Skeletal muscle tissue (tissue), 4 donors: ENCODE data around the gene MAGI2. TPM values are rescaled to one million over a fixed set of nuclear protein-coding genes. Genes with fewer than 3 reads are reported as not detected.

ENCODE experiments used
- H3K27ac ChIP-seq: one replicate; pipeline ENCODE4 v1.7.0; 2013; ENCODE audit warnings: mild to moderate bottlenecking, low read depth, low read length, inconsistent platforms
- H3K27me3 ChIP-seq, 3 donors: one replicate each; pipeline ENCODE4 v1.7.0; 2013; ENCODE audit warnings: low read length in 3 of 3; ENCODE audit not compliant: control insufficient read depth in 3 of 3, insufficient read depth in 3 of 3
- H3K36me3 ChIP-seq, 3 donors: one replicate each; pipeline ENCODE4 v1.7.0; 2013; ENCODE audit warnings: low read length in 3 of 3; ENCODE audit not compliant: control insufficient read depth in 3 of 3, insufficient read depth in 3 of 3
- H3K4me1 ChIP-seq, 3 donors: one replicate each; pipeline ENCODE4 v1.7.0; 2013; ENCODE audit warnings: low read length in 3 of 3, mild to moderate bottlenecking in 3 of 3; ENCODE audit not compliant: control insufficient read depth in 3 of 3, insufficient read depth in 3 of 3
- H3K4me3 ChIP-seq, 3 donors: one replicate each; pipeline ENCODE4 v1.7.0; 2013; ENCODE audit warnings: low read length in 3 of 3
- H3K9ac ChIP-seq, 3 donors: one replicate each; pipeline ENCODE4 v1.7.0; 2013; ENCODE audit warnings: low read length in 3 of 3, mild to moderate bottlenecking in 3 of 3, moderate library complexity in 2 of 3, low read depth in 1 of 3
- H3K9me3 ChIP-seq, 3 donors: one replicate each; pipeline ENCODE4 v1.7.0; 2013; ENCODE audit warnings: low read length in 3 of 3; ENCODE audit not compliant: control insufficient read depth in 3 of 3
- total RNA-seq: library from RNA; depleted of rRNA; stranded (reverse); fragments of >200 nt; gene quantifications from one replicate; pipeline ENCODE4 v1.2.3, GENCODE V29; 2014
- donor health status: Osteomylitis.

The MAGI2 gene
- total RNA-seq, 1 donor from 2014 or later, result 4.2 TPM

DNA sequence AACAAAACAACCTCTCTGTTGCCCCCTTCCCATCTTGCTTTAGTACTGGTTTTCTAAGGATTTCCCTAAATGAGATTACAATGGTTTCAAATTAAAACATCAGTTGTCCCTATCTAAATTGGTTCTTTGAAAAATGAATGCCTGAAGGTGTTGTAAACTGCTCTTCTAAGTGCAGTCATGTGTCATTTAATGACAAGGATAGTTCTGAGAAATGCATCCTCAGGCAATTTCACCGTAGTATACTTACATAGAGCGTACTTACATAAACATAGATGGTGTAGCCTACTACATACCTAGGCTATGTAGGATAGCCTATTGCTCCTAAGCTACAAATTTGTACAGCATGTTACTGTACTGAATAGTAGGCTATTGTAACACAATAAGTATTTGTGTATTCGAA is 278.1 kb downstream of the MAGI2 start:
- no peak overlapping the region for H3K9ac ChIP-seq
- H3K27ac ChIP-seq, result no peak overlapping the region
- H3K4me1 ChIP-seq, result no peaks in the 10 kb centered on the region
- H3K9me3 ChIP-seq, result no peaks in the 10 kb centered on the region
- H3K4me3 ChIP-seq, result no peak overlapping the region
- no peaks in the 10 kb centered on the region for H3K36me3 ChIP-seq
- H3K27me3 ChIP-seq, result no peaks in the 10 kb centered on the region

DNA sequence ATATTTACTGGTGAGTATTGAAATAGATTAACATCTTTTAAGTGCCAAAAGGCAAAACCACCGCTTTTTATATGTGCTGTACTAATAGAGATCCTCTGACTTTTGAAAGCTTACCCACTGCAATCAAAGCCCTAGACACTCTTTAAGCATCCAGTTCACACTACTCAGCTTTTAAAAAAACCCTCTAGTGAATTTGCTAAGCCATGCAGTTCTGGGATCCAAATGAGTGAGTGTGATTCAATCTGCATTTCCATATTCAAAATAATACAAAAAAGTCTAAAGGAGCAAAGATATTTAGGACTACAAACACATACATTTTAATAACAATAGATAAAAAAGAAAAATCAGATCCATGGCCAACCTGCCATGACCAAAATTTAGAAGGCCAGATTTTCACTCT is 288.2 kb downstream of the MAGI2 start:
- no peaks in the 10 kb centered on the region for H3K9me3 ChIP-seq
- H3K27ac ChIP-seq, result no peak overlapping the region

DNA sequence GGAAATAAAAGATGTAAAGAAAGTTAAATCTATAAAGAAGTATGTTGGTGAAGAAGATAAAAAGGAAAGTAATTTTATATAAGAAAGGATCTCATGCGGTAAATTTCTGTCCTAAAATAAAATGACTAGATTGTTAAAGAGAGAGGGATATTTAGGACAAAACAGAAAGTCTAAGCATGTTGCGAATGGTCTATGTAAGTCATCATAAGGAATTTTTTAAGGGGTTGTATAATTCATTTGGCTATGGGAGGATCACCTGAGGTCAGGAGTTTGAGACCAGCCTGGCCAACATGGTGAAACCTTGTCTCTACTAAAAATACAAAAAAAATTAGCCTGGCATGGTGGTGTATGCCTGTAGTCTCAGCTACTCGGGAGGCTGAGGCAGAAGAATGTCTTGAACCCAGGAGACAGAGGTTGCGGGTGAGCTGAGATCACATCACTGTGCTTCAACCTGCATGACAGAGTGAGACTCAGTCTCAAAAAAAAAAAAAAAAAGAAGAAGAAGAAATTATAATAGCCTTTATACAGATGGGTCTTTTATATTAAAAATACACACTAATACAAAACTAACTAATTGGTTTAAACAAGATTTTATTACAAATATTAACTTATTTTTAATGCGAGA is 294.3 kb downstream of the MAGI2 start:
- Histone ChIP-seq H3K27ac (no peak overlapping the region), H3K4me3 (no peak overlapping the region), H3K9me3 (no peaks in the 10 kb centered on the region), H3K9ac (no peak overlapping the region), H3K4me1 (no peaks in the 10 kb centered on the region), H3K36me3 (no peaks in the 10 kb centered on the region), H3K27me3 (no peaks in the 10 kb centered on the region)

More for the DNA sequence above, 288.2 kb downstream of the MAGI2 start:
- Histone ChIP-seq H3K27me3 (no peaks in the 10 kb centered on the region), H3K9ac (no peak overlapping the region), H3K36me3 (no peaks in the 10 kb centered on the region), H3K4me1 (no peaks in the 10 kb centered on the region), H3K4me3 (no peak overlapping the region)

DNA sequence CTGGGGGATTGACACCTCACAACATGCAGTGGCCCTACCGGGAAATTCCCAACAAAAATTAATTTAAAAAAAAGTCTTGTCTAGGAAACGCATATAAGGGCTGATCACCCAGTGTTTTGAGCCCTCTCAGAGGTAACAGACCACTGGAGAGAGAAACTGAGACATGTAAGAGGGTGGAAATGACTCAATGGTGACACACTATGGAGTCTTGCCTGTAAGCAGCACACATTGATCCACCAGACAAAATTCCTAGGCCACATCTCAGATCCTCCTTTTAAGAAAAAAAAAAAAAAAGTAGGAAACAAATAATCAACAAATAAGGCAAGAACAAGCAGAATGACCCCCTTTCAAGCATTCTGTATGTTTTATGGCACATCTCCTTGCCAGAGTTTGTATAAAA is 296.2 kb downstream of the MAGI2 start:
- no peak overlapping the region for H3K4me3 ChIP-seq
- H3K9ac ChIP-seq, result no peak overlapping the region
- H3K4me1 ChIP-seq, result no peaks in the 10 kb centered on the region
- H3K36me3 ChIP-seq, result no peaks in the 10 kb centered on the region
- no peaks in the 10 kb centered on the region for H3K9me3 ChIP-seq
- H3K27me3 ChIP-seq, result no peaks in the 10 kb centered on the region
- no peak overlapping the region for H3K27ac ChIP-seq

DNA sequence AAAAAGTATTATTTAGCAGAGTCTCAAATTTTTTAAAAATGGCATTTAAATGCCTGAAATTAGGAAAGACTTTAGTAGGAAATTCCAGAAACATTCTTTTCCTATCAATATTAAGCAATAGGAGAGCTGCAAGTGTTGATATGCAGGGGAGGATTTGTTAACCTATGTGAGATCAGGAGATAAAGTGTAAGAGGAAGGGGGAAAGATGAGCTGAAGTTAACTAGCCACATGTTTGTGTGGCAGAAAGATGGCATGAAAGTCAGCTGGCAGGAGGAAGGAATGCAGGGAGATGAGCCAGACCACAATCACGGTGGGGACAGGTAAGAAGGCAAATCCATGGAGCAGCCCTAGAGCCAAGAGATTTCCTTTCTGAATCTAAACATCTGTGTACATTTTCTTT is 303.6 kb downstream of the MAGI2 start:
- no peak overlapping the region for H3K9ac ChIP-seq

DNA sequence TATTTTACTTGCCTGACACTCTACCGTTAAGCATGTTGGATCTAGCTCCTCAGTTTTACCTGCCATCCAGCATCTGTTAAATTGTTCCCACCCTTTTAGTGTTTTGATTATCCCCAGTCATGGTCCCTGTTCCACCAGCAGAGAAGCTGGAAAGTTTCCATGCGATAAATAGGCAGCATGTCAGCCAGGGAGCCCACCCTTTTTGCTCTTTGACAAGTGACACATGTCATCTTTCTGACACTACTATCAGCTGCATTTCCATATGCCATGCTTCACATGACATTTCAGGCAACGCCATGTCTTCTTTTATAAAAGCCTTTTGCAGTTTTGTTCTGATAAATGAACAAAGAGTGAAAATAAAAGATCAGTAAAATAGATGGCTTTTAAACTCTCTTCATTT is 310.8 kb downstream of the MAGI2 start:
- Histone ChIP-seq H3K4me3 (no peak overlapping the region), H3K9me3 (no peaks in the 10 kb centered on the region), H3K9ac (no peak overlapping the region), H3K27me3 (no peaks in the 10 kb centered on the region), H3K4me1 (no peaks in the 10 kb centered on the region), H3K36me3 (no peaks in the 10 kb centered on the region), H3K27ac (no peak overlapping the region)

More for the DNA sequence above, 303.6 kb downstream of the MAGI2 start:
- H3K4me3 ChIP-seq, result no peak overlapping the region
- no peak overlapping the region for H3K27ac ChIP-seq
- H3K9me3 ChIP-seq, result no peaks in the 10 kb centered on the region
- no peaks in the 10 kb centered on the region for H3K27me3 ChIP-seq
- no peaks in the 10 kb centered on the region for H3K4me1 ChIP-seq
- H3K36me3 ChIP-seq, result no peaks in the 10 kb centered on the region

DNA sequence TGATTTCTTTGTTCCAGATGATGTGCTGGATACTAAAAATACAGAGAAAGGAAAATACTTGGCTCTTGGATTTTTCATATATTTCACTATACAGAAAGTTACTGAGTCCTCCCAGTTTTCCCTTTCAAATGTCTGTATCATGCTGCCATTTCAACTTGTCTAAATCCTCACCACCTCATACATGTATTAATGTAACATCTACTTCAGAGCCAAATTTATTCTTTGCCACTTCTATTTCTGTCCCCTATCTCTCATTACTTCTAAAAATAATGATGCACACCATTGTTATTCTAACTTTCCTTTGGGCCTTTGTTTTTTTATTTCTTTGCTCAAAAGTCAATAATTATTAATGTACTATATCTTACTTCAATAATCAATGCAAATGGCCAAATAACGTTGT is 312.2 kb downstream of the MAGI2 start:
- H3K27me3 ChIP-seq, result no peaks in the 10 kb centered on the region
- H3K9ac ChIP-seq, result no peak overlapping the region
- no peaks in the 10 kb centered on the region for H3K36me3 ChIP-seq
- no peak overlapping the region for H3K4me3 ChIP-seq
- no peaks in the 10 kb centered on the region for H3K4me1 ChIP-seq
- H3K27ac ChIP-seq, result no peak overlapping the region
- no peaks in the 10 kb centered on the region for H3K9me3 ChIP-seq

DNA sequence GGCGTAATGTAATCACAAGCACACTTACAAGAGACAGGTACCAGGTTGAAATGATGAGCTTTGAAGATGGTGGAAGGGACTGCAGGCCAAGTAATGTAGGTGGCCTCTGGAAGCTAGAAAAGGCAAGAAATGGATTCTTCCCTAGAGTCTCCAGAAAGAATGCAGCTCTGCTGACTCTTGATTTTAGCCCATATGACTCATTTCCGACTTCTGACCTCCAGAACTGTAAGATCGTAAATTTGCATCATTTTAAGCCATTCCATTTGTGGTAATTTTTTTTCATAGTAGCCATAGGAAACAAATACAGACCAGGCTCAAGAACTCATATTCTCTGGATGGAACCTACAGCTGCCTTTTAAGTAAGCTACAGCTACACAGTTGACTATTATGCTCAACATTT is 315.5 kb downstream of the MAGI2 start:
- Histone ChIP-seq H3K27ac (no peak overlapping the region), H3K4me3 (no peak overlapping the region), H3K36me3 (no peaks in the 10 kb centered on the region), H3K27me3 (no peaks in the 10 kb centered on the region), H3K9ac (no peak overlapping the region), H3K9me3 (no peaks in the 10 kb centered on the region), H3K4me1 (no peaks in the 10 kb centered on the region)

DNA sequence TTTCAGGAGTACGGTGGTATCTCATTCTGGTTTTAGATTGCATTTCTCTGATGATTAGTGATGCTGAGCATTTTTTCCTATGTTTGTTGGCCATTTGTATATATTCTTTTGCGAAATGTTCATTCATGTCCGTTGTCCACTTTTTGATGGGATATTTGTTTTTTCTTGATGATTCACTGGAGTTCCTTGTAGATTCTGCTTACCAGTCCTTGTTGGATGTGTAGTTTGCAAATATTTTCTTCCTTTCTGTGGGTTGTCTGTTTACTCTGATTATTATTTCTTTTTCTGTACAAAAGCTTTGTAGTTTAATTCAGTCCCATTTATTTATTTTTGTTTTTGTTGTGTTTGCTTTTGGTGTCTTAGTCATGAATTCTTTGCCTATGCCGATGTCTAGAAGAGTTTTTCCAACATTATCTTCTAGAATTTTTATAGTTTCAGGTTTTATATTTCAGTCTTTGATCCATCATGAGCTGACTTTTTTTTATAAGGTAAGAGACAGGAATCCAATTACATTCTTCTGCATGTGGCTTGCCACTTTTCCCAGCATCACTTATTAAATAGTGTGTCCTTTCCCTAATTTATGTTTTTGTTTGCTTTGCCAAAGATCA is 320.5 kb downstream of the MAGI2 start:
- no peak overlapping the region for H3K4me3 ChIP-seq
- H3K9me3 ChIP-seq, result no peaks in the 10 kb centered on the region
- no peak overlapping the region for H3K9ac ChIP-seq
- H3K27me3 ChIP-seq, result no peaks in the 10 kb centered on the region
- no peaks in the 10 kb centered on the region for H3K36me3 ChIP-seq
- H3K4me1 ChIP-seq, result no peaks in the 10 kb centered on the region
- no peak overlapping the region for H3K27ac ChIP-seq

DNA sequence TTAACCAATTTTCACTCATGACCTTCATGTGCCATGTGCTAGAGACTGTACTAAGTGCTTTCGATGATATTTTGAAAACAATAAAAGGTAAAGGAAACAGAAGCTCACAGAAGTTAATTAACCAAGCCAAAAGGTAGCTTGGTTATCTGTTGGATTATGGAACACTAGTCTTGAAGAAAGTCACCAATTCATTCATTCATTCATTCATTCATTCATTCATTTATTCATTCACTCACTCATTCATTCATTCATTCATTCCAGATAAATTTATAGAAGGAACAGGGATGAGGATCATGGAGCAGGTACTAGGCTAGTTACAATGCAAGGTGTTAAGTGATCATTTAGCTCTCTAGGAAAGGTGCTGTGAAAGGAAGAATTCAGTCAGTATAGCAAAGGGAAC is 322.8 kb downstream of the MAGI2 start:
- Histone ChIP-seq H3K9me3 (no peaks in the 10 kb centered on the region), H3K36me3 (no peaks in the 10 kb centered on the region), H3K4me1 (no peaks in the 10 kb centered on the region), H3K27me3 (no peaks in the 10 kb centered on the region), H3K4me3 (no peak overlapping the region), H3K27ac (no peak overlapping the region), H3K9ac (no peak overlapping the region)
